ENCODE data around the gene LMBR1L.

DNA sequence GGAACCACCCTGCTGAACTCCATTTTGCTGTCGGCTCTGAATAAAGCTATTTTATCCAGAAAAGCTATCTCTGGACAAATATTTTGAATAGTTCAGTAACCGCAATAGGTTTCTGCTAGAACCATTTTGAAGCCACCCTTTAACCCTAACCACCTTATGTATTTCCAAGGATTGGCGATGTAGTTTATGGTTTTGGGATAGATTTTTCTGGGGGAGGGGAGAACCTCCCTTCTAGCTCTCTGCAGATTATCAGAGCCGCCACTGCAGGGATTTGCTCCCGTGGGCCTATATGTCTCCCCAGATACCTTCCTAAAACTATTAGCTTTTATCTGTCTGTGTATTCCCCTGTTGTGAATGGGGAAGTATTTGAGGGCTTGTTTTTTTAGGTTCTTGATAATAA, 22.4 kb upstream of the LMBR1L start:
- TF ChIP-seq, protein P1, sequence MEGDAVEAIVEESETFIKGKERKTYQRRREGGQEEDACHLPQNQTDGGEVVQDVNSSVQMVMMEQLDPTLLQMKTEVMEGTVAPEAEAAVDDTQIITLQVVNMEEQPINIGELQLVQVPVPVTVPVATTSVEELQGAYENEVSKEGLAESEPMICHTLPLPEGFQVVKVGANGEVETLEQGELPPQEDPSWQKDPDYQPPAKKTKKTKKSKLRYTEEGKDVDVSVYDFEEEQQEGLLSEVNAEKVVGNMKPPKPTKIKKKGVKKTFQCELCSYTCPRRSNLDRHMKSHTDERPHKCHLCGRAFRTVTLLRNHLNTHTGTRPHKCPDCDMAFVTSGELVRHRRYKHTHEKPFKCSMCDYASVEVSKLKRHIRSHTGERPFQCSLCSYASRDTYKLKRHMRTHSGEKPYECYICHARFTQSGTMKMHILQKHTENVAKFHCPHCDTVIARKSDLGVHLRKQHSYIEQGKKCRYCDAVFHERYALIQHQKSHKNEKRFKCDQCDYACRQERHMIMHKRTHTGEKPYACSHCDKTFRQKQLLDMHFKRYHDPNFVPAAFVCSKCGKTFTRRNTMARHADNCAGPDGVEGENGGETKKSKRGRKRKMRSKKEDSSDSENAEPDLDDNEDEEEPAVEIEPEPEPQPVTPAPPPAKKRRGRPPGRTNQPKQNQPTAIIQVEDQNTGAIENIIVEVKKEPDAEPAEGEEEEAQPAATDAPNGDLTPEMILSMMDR (conservative IDR thresholded peaks at IDR 0.05 in 1 of 2, IDR thresholded peaks at IDR 0.05 in 1 of 2; ENCODE audit: low read depth in 1 of 2, low read length in 2 of 2) = no peak
- no peak for TF ChIP-seq EZH2 (IDR thresholded peaks at IDR 0.05; ENCODE audit: low read length, missing control alignments)
